KMS-11 (cell line): ENCODE measurements around the gene UNC13B.

ENCODE experiments used
- H2AFZ ChIP-seq: fragments of 200-600 bp; sonication (generic); 2 replicates; pipeline ENCODE4 v1.6.1; 2016; ENCODE audit warnings: antibody characterized with exemption, mixed run types, low read depth
- H3K27ac ChIP-seq: fragments of 200-600 bp; sonication (generic); 2 replicates; pipeline ENCODE4 v1.6.1; 2016; ENCODE audit warnings: mild to moderate bottlenecking, mixed run types
- H3K27me3 ChIP-seq: fragments of 200-600 bp; sonication (generic); 2 replicates; pipeline ENCODE4 v1.6.1; 2017; ENCODE audit warnings: mild to moderate bottlenecking, low read depth, mixed run types, moderate library complexity; ENCODE audit not compliant: insufficient read depth
- H3K36me3 ChIP-seq: fragments of 200-600 bp; sonication (generic); 2 replicates; pipeline ENCODE4 v1.6.1; 2017; ENCODE audit warnings: mild to moderate bottlenecking, mixed run types; ENCODE audit not compliant: insufficient read depth
- H3K4me1 ChIP-seq: fragments of 200-600 bp; sonication (generic); 2 replicates; pipeline ENCODE4 v1.6.1; 2016; ENCODE audit warnings: mild to moderate bottlenecking, low read depth, mixed run types; ENCODE audit not compliant: poor library complexity, severe bottlenecking
- H3K4me2 ChIP-seq: fragments of 200-600 bp; sonication (generic); 2 replicates; pipeline ENCODE4 v1.7.0; 2016; ENCODE audit warnings: mild to moderate bottlenecking, mixed run types
- H3K4me3 ChIP-seq: fragments of 200-600 bp; sonication (generic); IDR thresholded peaks from 2 replicates; pipeline ENCODE4 v1.6.1; 2017; ENCODE audit warnings: low read depth, low read length, mixed read lengths; ENCODE audit not compliant: insufficient read depth
- H3K79me2 ChIP-seq: fragments of 200-600 bp; sonication (generic); 2 replicates; pipeline ENCODE4 v1.6.1; 2016; ENCODE audit warnings: low read depth, mixed run types; ENCODE audit not compliant: insufficient read depth
- H3K9ac ChIP-seq: fragments of 200-600 bp; sonication (generic); 2 replicates; pipeline ENCODE4 v1.6.1; 2016; ENCODE audit warnings: mild to moderate bottlenecking, mixed run types
- H4K20me1 ChIP-seq: fragments of 200-600 bp; sonication (generic); 2 replicates; pipeline ENCODE4 v1.6.1; 2016; ENCODE audit warnings: mild to moderate bottlenecking, mixed run types; ENCODE audit not compliant: insufficient read depth
- CTCF ChIP-seq: fragments of 200-600 bp; sonication (generic); conservative IDR thresholded peaks from 2 replicates; pipeline ENCODE4 v1.6.1; 2017; ENCODE audit warnings: low read depth, mild to moderate bottlenecking, antibody characterized with exemption, low read length, moderate library complexity, mixed read lengths

The UNC13B gene

GRCh38 chr9:35357116-35357515 lies 195.3 kb downstream of the UNC13B start:
- H3K27me3 ChIP-seq: no peaks in the 10 kb centered on the region
- no peaks in the 10 kb centered on the region for H3K79me2 ChIP-seq
- H3K36me3 ChIP-seq: no peaks in the 10 kb centered on the region
- no peak overlapping the region for H2AFZ ChIP-seq
- TF ChIP-seq CTCF: no peak
- H3K4me1 ChIP-seq: no peaks in the 10 kb centered on the region
- H3K27ac ChIP-seq: no peak overlapping the region
- no peak overlapping the region for H3K9ac ChIP-seq
- H3K4me2 ChIP-seq: no peak overlapping the region
- H3K4me3 ChIP-seq: no peak overlapping the region
- H4K20me1 ChIP-seq: no peaks in the 10 kb centered on the region

- H3K9ac ChIP-seq: no peak overlapping the region
- H3K4me3 ChIP-seq: no peak overlapping the region
- no peak overlapping the region for H2AFZ ChIP-seq
- TF ChIP-seq CTCF: no peak
- H3K27ac ChIP-seq: no peak overlapping the region
- H3K79me2 ChIP-seq: no peaks in the 10 kb centered on the region
- no peaks in the 10 kb centered on the region for H4K20me1 ChIP-seq
- H3K36me3 ChIP-seq: no peaks in the 10 kb centered on the region
- H3K4me1 ChIP-seq: no peaks in the 10 kb centered on the region
- H3K27me3 ChIP-seq: no peaks in the 10 kb centered on the region
- no peak overlapping the region for H3K4me2 ChIP-seq
Measured at GRCh38 chr9:35357826-35358225, 196.0 kb downstream of the UNC13B start.

- no peaks in the 10 kb centered on the region for H4K20me1 ChIP-seq
- no peak for TF ChIP-seq CTCF
- no peak overlapping the region for H3K4me2 ChIP-seq
- H3K4me3 ChIP-seq: no peak overlapping the region
- H3K27me3 ChIP-seq: no peaks in the 10 kb centered on the region
- H3K4me1 ChIP-seq: no peaks in the 10 kb centered on the region
- no peaks in the 10 kb centered on the region for H3K79me2 ChIP-seq
- no peak overlapping the region for H3K9ac ChIP-seq
- H3K36me3 ChIP-seq: no peaks in the 10 kb centered on the region
- H3K27ac ChIP-seq: no peak overlapping the region
- H2AFZ ChIP-seq: no peak overlapping the region
Measured at GRCh38 chr9:35364817-35365585, 203.2 kb downstream of the UNC13B start.

GRCh38 chr9:35366627-35367026 lies 204.8 kb downstream of the UNC13B start:
- Histone ChIP-seq H3K4me3 (no peak overlapping the region), H3K4me1 (no peaks in the 10 kb centered on the region), H2AFZ (no peak overlapping the region), H3K27ac (no peak overlapping the region), H4K20me1 (no peaks in the 10 kb centered on the region), H3K9ac (no peak overlapping the region), H3K36me3 (no peaks in the 10 kb centered on the region), H3K27me3 (no peaks in the 10 kb centered on the region), H3K4me2 (no peak overlapping the region), H3K79me2 (no peaks in the 10 kb centered on the region)
- TF ChIP-seq CTCF: no peak
